Lower leg skin (tissue), 3 donors: Measurements from ENCODE around the gene SCAMP3.

Source experiments
- CTCF ChIP-seq, 3 donors: fragments of 450-650 bp; IDR thresholded peaks; one replicate each; pipeline ENCODE4 v1.5.1; 2016; ENCODE audit warnings: antibody characterized with exemption in 3 of 3, mild to moderate bottlenecking in 3 of 3, moderate library complexity in 2 of 3
- POLR2A ChIP-seq, 2 donors: fragments of 450-650 bp; IDR thresholded peaks; one replicate each; pipeline ENCODE4 v1.6.1; 2016 to 2017; ENCODE audit warnings: antibody characterized with exemption in 2 of 2, mild to moderate bottlenecking in 1 of 2, moderate library complexity in 1 of 2

GRCh38 chr1:155223047-155223446, 39.1 kb downstream of the SCAMP3 start:
- TF ChIP-seq CTCF (IDR thresholded peaks at IDR 0.05) (no peak), POLR2A (IDR thresholded peaks at IDR 0.05) (no peak)
